GM19193 (cell line): ENCODE results near the gene ZBTB32.

Experiments used
- POLR2A ChIP-seq: IDR thresholded peaks from 4 replicates; pipeline ENCODE4 v1.6.1; 2011; ENCODE audit not compliant: insufficient read depth, insufficient read length; ENCODE audit errors: extremely low read depth

Gene ZBTB32

GRCh38 chr19:35704218-35704617 is at the start of gene ZBTB32:
ZBTB32 (plus strand) TSS chr19:35704558; CDS start chr19:35714627, 10,069 bp downstream.
- TF ChIP-seq POLR2A, result no peak

- no peak for TF ChIP-seq POLR2A
These were observed 48.8 kb upstream of the ZBTB32 start for GRCh38 chr19:35655600-35655999.

GRCh38 chr19:35656700-35657099 is 47.7 kb upstream of the ZBTB32 start:
- TF ChIP-seq POLR2A, result no peak

GRCh38 chr19:35657904-35658700 is 46.3 kb upstream of the ZBTB32 start:
- TF ChIP-seq POLR2A, result no peak

- no peak for TF ChIP-seq POLR2A
These were observed 42.4 kb upstream of the ZBTB32 start for GRCh38 chr19:35661995-35662340.

- no peak for TF ChIP-seq POLR2A
These were observed 40.4 kb upstream of the ZBTB32 start for GRCh38 chr19:35663981-35664380.

GRCh38 chr19:35665157-35665556 is 39.2 kb upstream of the ZBTB32 start:
- no peak for TF ChIP-seq POLR2A

- TF ChIP-seq POLR2A, result no peak
These were observed 38.8 kb upstream of the ZBTB32 start for GRCh38 chr19:35665604-35666003.

GRCh38 chr19:35666251-35666913 is 38.0 kb upstream of the ZBTB32 start, which contains the start of gene UPK1A:
UPK1A (plus strand) TSS chr19:35666517; CDS start chr19:35666813, 296 bp downstream.
- TF ChIP-seq POLR2A, result no peak

GRCh38 chr19:35669566-35669965 is 34.8 kb upstream of the ZBTB32 start:
- TF ChIP-seq POLR2A, result no peak

- no peak for TF ChIP-seq POLR2A
These were observed 34.4 kb upstream of the ZBTB32 start for GRCh38 chr19:35669974-35670373.

- TF ChIP-seq POLR2A, result no peak
These were observed 33.7 kb upstream of the ZBTB32 start for GRCh38 chr19:35670686-35671085.

- TF ChIP-seq POLR2A, result no peak
These were observed 32.5 kb upstream of the ZBTB32 start for GRCh38 chr19:35671818-35672217.

- TF ChIP-seq POLR2A, result no peak
These were observed 31.1 kb upstream of the ZBTB32 start for GRCh38 chr19:35673121-35673804.

GRCh38 chr19:35675589-35676140 is 28.7 kb upstream of the ZBTB32 start:
- TF ChIP-seq POLR2A, result no peak
